ENCODE results near the gene NUP62.

Gene NUP62

DNA sequence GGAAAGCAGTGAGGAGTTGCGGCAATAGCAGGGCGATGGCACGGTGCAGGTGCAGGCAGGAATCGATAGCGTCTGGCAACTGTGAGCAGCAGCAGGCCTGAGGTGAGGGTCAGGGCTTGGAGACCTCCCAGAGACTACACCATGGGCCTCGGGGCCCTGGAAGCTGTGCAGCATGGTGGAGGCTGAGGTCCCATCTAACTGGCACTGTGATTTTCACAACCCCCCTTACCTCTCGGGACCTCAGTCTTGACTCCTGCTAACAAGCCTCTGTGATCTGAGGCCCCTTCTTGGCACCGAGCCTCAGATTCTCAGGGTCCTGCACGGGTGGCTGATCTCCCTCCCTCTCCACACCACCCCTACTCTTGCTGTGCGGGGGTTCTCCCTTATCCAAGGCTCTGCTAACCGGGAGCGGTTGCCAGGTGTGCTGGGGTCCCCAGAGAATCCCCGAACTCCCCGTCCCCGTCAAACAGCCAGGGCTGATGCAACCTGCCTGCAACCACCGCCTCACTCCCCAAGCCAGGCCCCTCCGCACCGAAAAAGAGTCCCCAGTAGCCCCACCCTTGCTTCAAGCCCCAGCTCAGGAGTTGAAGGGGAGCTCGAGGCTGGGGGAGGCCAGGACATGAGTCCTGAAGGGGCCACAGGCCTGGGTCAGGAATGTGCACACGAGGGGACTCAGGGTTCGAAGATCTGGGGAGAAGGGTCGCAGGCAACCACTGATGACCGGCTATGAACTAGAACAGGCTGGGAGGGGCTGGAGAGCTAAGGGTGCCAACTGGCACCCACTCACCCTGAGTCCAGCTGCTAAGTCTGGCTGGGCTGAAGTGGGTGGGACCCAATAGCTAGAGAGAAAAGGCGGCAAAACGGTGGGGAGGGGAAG, 5.1 kb downstream of the NUP62 start:
- no peak for DNase-seq

DNA sequence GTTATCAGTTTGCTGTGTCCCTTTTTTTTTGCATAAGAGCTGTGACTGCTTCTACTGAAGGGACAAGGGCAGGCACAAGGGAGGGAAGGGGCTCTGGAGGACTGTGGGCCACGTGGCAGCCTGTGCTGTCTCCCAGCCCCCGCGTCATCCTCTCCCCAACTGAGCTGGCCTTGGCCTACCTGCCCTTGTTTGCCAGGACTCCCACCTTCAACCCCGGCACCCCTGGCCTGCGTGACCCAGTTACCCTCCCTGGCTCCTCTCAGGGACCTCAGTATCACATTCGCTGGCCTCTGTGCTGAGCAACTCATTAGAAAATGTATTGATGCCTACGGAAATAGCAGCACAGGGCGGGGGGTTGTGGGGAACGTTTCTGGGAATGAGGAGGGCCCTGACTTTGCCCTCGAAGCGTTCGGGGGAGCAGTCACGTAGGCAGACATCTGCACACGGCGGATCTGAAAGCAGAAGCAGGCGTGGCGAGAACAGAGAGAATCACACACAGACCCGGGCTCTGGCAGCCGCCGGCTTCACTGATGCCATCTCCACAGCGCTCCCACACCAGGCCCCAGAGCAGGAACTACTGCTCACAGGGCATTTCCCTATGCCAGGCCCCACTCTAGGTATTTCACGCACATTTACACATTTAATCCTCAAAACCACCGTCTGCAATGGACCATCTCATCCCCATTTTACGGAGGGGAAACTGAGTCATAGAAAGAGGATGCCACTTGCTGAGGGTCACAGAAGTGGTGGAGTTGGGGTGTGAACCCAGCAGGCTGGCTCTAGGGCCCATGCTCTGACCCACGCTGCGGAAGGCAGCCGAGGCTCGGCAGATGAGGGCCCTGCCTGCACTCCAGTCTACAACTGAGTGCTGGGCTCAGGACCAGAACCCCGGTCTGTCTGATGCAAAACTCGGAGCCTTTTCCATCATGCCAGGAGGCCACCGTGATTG, 6.0 kb downstream of the NUP62 start:
- DNase-seq, result no peak

DNA sequence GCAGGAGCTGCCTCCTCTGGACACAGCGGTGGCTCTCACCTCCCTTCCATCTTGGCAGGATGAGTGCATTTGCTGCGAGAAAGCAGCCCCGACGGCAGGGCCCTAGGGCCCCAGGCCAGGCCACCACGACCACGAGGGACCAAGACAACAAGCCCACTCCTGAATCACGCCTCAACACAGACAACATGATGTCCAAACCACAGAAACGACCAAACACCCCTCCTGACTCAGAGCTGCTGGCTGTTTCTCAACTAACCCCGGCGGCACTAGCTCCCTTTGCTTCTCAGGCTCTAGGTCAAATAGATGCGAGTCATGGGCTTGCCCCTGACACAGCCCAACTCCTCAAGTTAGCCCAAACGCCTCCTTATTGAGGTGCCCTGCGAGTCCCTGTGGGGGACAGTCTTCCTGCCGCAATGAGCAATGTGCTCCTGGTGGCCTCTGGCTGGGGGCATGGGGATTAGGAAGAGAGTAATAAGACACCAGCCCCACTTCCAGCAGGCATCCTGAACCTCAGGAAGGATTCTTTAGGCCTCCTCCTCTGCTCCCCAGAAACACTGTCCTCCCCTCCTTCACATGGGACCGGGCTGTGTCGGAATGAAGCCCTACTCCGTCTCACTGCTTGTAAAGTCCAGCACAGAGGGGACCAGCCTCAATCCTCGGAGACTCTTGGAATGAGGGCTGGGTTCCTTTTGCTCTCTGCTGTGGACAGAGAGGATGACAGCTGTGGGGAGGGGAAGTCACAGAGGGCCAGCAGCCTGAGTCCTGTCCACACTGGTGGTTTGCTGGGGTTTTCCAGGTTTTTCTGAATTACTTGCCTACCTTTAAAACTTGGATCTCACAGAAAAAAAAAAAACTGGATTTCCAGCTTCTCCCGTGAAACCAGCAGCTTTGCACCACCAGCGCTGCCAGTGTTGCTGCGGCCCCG, 7.2 kb downstream of the NUP62 start:
- no peak for DNase-seq

DNA sequence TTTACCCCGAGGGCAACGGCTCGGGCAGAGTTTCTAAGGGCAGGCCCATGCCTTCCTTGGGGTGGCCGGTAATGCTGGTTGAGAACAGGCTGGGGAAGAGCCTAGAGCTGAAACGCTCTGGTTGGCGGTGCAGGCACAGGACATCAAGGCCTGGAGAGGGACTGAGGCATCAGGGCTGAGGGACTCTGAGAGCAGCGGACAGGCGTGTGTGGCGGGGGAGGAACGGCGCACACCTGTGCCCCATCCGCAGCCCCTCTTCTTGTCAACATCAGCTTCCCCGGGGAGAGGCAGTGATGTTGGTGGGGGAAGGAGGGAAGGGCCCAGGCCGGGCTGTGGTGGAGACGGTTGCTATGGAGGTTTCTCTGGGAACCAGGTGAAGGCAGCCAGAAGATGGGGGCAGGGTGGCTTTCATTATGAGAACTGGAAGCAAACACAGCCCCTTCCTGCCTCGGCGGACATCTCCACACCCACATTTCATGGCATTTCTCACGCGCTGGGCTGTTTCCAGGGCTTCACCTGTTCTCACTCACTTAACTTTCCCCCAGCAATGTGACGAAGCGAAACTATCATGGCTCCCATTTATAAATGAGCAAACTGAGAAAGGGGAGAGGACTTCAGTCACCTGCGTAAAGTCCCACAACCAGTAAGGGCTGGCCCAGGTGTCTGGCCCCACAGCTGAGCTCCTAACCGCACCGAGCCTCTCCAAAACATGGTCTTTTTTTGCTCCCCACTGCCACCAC, 8.5 kb downstream of the NUP62 start:
- DNase-seq, result no peak

DNA sequence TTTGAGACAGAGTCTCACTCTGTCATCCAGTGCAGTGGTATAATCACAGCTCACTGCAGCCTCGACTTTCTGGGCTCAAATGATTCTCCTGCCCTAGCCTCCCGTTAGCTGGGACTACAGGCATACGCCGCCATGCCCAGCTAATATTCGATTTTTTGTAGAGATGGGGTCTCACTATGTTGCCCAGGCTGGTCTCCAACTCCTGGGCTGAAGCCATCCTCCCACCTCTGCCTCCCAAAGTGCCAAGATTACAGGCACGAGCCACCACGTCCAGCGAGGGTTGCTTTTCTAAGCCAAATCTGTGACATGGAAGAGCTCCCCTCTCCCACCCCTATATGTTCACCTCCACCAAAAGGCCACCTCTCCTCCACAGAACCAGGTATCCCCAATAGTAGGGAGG, 11.2 kb downstream of the NUP62 start:
- no peak for DNase-seq

DNA sequence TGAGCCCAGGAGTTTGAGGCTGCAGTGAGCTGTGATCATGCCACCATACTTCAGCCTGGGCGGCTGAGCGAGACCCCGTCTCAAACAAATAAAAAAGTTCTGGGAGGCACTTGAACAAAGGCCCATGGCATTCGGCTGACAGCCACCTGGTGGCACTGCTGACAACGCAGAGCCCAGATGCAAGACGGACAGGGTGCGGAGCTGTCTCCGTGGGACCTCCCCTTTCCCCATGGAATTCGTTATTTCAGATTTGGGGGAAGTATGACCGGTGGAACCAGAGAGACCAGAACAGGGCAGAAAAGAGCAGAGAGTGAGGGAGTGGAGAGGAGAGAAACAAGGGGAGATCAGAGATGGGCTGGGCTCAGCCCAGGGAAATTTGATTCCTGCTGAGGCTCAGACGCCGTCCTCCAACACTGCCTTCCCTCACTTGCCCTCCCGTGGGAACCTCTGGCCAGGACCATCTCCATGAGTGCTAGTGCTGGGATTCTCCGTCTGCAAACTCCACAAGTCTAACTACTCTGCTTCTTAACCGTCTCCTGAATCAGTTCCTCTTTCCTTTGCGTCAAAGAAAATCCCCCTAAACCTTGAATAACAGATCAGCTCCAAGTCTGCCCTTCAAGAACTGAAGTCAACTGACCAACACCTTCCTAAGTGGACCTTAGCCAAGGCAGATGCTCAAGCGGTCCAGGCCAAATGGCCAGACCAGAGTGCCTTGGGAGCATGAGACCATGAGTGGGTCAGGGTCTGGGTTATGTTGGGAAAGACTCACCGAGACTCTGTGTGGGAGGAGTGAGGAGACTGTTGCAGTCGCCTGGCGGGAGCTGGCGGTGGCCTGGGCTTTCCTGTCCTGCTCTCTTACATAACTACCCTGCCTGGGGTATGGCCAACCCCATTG, 12.2 kb downstream of the NUP62 start:
- no peak for DNase-seq

DNA sequence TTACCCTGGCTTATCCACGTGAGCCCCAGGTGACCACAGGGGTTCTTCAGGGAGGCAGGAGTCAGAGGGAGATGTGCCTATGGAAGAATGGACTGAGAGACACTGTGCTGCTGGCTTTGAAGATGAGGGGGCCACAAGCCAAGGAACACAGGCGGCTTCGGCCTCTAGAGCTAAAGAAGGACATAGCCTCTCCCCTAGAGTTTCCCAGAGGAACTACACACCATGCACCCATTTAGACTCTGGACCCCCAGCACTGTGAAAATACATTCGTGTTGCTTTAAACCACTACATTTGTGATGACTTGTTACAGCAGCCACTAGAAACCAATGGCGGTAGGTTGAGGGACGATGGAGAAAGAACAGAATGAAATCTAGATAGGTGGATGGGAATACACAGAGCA, 14.0 kb downstream of the NUP62 start:
- DNase-seq, result no peak

DNA sequence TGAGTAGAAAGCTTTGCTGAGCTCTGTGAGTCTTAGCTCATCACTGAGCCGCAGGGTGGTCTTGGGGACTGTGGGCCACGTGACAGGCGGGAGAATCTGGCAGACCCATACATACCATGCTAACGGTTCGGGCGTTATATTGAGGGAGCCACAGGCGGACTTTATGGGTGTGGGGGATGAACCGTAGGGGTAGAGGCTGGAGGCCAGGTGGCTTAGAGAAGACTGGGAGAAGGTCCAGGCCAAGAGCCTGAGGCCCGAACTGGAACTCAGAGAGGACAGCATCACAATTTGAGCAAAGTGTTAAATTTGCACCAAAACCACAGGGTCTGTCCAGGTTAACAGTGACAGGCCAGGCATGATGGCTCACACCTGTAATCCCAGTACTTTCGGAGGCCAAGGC, 15.6 kb downstream of the NUP62 start:
- no peak for DNase-seq

DNA sequence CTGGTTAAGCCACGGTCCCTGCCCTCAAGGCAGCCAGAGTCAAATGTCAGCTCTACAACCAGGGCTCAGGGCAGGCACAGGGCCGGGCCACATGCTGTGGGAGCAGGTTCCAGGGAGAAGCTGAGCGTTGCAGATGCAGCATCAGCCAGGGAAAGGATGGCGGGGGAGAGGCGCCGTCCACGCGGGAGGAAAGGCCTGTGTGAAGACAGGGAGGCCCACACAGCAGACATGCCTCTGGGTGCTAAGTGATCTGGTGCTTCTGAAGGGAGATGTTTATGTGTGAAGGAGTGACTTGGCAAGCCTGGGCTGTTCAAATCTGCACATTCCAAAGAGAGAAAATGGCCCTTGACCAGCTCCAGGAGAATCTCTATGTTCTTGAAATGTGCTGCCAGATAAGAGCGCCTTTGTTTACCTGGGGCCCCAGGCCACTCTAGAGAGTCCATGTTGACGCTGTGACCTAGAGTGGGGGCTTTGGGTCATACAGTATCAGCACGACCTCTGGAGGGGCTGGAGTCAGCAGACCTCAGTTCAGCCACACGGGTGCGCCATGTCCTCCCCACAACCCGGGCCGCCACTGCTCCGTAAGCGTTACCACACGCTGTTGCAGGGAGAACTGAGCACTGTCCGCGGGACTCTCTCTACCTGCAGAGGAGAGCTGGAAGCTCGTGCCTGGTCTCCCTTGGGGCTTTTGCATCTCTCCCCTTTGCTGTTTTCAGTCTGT, 16.2 kb downstream of the NUP62 start:
- DNase-seq, result no peak

DNA sequence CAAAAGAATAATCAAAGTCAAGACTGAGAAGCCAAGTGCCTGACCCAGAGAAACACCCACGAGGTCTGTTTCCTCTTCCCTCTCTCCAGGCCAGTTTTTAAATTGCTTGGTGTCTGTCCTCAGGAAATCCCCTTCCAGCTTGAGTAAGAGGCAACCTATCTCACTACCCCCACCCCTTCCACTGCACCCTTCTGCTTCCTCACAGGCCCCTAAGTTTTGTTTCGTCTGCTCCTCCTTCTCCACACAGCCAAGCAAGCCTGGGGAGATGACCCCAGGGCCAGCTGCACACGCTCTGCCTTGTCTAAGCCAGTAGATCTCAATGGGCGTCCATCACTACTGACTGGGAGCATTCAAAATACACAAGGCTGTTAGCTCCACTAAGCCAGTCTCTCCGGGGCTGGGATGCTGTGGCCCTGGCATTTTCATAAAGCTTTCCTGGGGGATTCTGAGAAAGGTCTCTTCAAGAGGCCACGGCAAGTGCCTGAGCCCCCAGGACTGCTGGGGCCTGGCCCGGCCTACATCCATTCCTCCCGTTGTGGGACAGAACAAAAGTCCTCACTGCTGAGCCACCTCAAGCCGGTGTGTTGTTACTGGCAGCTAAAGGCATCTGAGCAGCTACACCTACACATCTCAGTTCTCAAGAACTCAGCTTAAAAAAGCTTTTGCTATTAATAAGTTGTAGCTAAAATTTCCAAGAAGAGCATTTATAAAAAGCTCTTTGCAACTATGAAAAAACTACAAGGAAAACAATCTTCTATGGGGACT, 17.7 kb downstream of the NUP62 start:
- DNase-seq, result no peak

DNA sequence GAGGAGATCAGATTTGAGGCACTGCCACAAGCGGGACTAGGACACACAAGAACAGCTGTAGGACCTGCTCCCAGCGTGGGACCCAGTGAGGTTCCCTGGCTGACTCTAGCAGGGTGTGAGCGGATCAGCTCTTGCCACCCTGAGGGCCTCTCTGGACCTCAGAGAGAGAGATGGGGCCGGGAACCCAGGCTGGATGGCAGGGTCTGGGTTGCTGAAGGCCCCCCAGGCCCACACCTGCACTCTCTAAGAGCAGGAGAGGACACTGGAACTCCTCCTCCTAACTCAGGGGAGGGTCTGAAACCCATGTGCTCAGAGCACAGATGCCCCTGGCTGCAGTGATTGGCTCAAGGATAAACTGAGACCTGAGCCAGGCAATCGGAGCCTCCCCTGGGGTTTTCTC, 19.1 kb downstream of the NUP62 start:
- DNase-seq, result no peak

DNA sequence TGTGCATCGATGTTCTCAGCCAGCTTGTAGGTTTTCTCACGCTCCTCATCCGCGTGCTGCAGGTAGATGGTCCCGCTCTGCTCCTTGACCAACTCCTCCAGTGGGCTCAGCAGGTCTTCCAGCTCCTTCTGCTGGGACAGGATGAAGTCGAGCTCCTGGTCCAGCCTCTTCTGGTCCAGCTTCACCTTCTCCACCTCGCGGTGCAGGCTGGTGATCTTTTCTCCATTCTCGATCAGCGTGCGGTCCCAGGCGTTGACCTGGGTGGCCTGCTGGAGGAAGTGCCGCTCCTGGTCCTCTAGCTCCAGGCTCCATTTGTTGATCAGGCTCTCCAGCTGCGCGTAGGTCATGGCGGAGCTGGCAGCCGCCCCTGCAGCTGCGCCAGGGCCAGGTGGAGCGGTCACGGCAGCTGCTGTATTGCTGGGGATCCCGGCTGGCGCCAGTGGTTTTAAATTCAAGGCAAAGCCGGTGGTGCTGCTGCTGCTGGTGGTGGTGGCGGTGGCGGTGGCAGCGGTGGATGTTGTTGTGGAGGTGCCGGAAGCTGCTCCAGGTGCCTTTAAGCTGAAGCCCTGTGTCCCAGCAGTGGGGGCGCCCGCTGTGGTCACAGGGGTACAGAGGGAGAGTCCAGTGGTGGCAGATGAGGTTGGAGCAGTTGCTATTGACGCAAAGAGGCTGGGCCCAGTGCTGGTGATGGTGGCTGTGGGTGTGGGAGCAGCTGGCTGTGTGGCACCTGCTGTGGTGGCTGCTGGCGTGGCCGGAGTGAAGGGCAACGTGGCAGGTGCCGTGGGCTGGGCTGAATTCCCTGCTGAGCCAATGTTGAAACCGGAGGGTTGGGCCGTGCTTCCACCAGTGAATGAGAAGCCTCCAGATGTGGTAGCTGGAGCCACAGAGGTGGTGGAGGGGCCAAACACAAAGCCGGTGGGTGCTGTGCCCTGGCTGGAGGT, 20.6 kb downstream of the NUP62 start:
- no peak for DNase-seq

DNA sequence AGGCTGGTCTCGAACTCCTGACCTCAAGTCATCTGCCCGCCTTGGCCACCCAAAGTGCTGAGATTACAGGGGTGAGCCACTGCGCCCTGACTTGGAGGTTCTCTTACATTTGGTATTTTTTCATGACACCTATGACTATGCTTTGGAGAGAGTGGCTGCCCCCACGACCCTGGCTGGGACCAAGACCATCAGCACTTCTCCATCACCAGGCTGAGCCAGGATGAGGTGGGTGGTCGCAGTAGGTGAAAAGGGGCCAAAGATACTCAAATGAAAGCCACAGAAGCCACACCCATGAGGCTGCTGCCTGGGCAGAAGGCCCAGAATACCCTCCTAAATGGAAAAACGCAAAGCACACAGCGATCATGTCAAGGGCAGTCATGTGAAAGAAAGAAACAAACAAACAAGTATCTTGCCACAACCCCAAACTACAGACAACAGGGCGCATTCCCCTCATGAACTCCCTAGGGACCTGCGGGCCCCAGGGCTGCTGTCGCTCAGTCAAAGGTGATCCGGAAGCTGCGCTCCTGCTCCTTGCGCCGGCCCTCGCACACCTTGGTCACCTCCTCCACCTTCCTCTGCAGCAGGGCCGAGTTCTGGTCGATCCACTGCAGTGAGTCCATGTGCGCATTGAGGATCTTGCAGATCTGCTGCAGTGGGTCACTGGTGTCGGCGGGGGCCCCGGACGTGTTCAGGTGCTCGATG, 21.4 kb downstream of the NUP62 start:
- no peak for DNase-seq

DNA sequence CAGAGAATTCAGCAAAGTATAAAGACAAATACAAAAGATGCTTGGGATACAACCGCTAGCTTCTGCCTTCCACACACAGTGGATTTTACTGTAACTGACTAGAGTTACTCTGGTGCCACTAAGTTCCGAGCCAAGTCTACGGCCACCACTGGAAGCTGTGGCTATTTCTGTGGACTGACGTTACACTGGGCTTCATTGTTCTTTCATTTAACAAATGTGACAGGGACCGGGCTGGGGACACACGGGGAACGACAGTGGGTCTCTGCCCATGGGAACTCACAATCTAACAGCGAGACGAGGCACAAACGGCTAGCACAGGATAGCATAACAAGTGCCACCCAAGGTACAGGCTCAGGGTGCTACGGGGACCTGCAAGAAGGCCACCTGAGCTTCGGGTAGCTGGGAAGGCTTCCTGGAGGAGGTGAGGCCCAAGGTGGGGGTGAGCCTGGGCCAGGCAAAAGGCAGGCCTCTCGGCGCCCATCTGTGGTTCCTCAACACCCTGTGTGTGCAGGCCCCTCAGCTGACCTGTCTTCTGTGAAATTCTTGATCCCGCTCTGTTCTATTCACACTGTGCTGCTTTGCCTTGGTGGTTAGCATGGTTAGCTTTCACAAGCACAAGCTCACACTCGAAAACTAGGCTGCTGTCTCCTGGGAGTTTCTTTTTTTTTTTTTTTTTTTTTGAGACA, 22.3 kb downstream of the NUP62 start:
- no peak for DNase-seq

DNA sequence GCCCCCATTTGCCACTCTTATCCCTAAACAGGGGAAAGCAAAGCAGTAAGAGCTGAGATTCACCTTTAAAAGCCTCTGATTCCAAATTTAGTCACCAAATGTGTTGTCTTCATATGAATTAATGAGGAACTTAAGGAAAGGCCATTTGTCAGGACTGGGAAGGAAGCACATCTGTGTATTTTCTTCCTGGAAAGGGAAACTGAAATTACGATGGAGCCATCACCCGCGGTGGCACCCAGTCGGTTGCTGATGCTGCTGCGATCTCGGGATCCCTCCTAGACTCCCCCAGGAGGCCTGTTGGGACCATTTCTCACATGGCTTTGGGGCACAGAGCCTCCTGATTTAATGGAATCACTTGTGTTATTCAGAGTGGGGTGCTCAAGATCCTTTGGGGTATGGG, 25.2 kb downstream of the NUP62 start:
- DNase-seq, result no peak

DNA sequence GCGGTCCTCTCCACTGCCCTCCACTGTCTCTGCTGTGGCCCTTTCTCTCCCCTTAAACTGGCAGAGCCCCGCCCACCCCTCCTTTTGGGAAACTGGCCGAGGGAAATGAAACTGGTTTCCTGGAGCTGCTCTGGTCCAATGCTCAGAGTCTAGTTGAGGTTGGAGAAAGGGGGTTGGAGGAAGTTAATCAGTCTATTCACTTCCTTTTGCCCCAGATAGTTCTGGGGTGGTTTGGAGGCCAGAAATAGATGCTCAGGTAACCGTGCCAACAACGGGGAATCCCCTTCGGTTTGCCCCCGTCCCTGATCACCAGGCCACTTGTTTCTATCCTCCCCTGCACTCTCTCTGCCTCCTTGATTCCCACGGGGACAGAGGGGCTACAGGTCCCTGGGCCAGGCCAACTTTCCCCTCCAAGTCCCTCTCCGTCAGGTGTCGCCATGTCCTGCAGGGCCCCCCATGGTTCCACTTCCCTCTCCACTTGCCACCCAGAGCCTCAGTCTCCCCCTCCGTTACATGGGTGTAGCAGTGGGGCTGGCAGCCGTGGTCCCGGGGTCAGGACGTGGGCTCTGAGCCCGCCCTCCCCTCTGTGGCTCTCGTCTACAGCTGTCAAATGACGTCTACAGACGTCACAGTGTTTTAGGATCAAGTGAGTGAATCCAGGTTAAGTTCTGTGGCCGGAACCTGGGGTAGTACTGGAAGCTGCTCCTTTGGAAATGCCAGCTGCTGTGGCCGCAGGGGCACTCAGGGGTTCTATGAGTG, 32.3 kb downstream of the NUP62 start, which contains the start of gene IL4I1:
Gene IL4I1, minus strand, starts transcription at position 25 of the 759 bp plus-strand sequence. CDS start 727 bp downstream, outside the sequence.
- no peak for DNase-seq
